Activated naive CD4-positive, alpha-beta T cell (primary cell): ENCODE data around the gene PSORS1C1.

ENCODE experiments used
- DNase-seq, 4 experiments: peaks; one replicate each; lab custom pipeline; 2025; lab: John Stamatoyannopoulos, UW

PSORS1C1 gene

DNA sequence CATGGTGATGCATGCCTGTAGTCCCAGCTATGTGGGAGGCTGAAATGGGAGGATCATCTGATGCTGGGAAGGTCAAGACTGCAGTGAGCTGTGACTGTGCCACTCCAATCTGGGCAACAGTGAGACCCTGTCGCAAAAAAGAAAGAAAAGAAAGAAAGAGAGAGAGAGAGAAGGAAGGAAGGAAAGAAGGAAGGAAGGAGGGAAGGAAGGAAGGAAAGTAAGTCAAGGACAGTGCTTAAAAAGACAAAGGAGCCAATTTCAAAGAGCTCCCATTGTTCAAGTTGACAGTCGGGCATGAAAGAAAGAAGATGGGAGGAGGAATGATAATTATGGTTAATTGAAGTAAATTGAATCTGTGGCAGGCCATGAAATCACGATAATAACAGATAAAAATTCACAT is 18.4 kb upstream of the PSORS1C1 start:
- DNase-seq: no peak

- no peak for DNase-seq
Measured at GRCh38 chr6:31096656-31097055, 17.9 kb upstream of the PSORS1C1 start.

GRCh38 chr6:31098449-31098938 is 16.1 kb upstream of the PSORS1C1 start:
- no peak for DNase-seq

DNA sequence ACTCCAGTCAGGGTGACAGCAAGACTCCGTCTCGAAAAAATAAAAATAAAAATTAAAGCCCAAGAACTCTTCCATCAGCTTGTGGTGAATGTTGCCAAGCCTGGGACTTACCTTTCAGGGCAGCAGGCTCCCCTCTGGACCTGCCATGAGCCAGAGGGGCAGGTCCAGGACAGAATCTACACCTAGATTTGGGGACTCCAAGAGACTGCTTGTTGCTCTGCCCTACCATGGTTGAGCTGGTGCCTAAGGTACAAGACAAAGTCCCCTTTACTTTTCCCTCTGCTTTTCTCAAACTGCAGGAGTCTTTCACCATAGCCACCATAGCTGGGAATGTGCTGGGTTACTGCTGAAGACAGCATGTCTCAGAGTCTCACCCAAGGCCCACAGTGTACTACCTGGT is 11.5 kb upstream of the PSORS1C1 start:
- no peak for DNase-seq

DNA sequence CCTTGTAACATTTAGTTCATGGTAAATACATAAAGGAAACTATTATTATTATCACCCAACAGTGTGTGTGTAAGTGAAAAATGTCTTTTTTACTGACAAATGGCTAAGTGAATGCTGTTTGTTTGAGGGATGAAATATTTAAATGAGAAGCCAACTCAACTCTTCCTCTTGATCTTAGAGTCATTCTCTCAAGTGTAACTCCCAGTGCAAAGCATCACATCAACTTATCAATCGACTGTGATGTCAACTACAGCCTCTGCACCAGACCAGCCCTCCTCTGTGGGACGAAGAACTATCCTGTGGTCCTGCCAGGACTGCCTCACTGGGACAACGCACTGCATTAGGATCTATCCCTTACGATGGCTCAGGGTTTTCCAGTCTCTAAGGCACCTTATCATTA is 7.5 kb upstream of the PSORS1C1 start:
- DNase-seq: no peak

DNA sequence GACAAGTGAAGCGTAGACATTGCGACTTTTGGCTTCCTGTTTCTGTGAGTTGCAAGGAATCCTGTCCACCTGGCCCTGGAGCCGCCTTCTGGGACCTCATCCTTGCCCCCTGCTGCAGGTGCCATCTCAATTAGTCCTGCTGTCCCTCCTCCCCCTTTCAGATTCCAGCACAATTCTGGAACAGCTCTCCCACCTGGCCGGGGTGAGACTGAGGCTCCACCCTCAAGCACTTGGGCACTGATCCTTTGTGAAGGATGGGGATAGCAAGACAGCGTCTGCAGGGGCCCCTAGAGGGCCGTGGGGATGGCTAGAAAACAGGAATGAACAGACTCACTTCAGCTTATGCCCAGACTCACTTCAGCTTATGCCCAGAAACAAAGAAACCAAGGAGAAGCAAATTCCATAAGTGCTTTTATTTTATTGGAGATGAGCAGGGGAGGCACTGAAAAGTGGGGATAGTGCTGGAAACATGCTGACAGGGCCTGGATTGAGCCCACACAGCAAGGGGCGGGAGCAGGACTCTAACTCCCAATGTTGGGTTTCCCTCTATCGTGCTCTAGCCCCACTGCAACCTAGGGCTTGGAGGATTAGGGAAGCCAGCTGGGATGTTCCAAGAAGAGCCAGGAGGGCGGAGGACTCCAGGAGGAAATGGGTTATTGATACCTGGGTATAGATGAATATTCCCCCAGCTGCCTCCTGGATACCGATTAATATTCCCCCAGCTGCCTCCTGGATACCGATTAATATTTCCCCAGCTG is 3.6 kb upstream of the PSORS1C1 start:
- DNase-seq: no peak

- DNase-seq: no peak
Measured at GRCh38 chr6:31111712-31112111, 2.9 kb upstream of the PSORS1C1 start.

GRCh38 chr6:31112478-31112877 is 2.1 kb upstream of the PSORS1C1 start, which contains the start of gene C6orf15:
C6orf15 (minus strand) TSS chr6:31112575; CDS start chr6:31112555, 20 bp downstream.
- DNase-seq: no peak

DNA sequence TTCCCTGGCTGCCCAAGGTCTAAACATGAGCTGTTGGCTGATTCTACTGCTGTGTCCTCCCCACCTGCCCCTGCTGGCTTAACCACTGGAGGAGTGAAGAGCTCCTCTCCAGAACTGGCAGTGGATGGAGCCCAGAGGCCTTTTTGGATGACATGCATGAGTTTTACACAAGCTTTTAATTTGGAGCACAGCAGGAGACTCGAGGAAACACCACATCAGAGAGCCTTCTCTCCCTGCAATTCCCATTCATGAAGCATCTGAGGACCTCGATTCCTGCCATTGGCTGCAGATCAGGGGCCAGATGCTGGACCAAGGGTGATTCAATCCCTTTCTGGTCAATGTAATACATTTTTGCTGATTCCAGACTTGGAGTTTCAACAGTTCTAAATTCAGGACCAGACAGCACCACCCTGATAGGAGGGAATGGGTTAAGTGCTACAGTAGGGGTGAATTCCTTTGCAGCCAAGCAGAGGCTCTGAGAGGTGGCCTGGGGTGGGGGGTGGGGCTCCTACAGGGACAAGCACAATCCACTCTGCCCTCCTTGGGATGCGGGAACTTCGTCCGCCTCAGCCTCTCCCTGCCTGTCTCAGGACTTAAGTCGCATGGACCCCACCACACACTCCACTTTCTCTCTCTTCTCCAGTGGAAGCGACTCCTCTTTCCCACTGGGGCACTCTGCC is 599 bp upstream of the PSORS1C1 start:
- DNase-seq: no peak

DNA sequence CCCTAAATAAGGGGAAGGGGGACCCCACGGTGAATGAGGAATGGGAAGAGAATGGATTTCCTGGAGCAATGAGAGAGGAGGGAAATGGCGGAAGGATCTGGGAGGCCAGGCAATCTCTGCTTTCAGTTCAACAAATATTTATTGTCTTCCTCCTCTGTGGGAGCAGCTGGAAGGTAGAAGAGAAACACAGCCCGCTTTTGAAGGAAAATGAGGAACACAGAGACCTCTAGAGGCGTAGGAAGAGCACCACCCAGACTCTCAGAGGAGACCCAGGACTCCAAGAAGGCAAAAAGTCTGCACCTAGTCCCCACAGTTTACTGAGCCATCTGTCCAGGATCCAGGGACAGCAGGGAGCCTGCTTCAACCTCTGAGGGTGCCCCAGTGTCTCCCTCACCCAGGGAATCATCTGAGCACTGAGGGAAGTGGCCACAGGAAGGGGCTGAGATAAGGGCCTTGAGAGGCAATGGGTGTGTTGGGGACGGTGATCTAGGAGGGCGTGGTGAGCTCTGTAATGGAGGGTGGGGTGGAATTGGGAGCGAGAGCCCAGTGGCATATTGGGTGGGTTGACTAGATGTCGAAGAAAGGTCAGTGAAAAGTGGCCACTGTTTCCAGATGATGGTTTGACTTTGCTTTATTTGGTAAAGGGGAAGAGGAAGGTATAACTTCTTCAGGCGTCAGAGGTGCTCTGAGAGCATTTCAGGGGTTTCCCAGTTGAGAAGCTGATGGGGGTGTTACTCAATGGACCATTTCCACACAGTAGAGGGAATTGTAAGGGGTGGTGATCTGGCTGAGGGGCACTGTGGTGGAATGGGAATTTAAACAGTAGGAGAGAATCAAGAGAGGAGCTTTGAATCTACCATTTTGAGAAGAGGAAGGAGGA is 610 bp downstream of the PSORS1C1 start:
- no peak for DNase-seq

- DNase-seq: no peak
Measured at GRCh38 chr6:31115941-31116560, 1.5 kb downstream of the PSORS1C1 start.

DNA sequence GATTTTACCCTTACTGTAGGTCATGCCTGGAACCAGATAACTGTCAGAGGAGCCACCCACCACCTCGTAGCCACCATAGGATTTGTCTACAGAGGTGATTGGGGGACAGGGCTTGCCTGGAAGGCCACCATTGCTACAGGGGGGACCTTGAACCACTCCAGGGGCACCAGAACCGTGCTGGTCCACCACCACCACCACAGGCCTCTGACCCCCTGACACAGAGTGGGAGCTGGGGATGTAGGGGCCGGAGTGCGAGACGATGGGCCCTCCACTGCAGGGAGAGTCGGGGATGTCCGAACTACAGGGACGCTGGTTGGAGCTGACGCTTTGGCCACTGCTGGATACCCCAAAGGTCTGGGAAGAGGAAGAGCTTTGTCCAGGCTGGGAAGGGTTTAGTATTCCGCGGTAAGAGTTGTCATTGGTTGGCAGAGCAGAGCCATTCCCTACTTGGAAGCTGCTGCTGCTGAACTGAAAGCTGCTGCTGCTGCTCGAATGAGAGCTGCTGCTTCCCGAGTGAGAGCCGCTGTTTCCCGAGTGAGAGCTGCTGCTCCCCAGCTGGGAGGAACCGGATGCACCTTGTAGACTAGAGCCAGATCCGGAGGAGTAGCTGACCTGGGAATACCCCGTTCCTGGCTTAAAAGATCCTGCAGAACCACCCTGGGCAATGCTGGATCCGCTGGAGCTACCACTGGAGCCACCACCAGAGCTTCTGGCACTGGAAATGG is 2.2 kb downstream of the PSORS1C1 start:
- no peak for DNase-seq

GRCh38 chr6:31118178-31118577 is 3.6 kb downstream of the PSORS1C1 start:
- no peak for DNase-seq

- DNase-seq: no peak
Measured at GRCh38 chr6:31120151-31120915, 5.7 kb downstream of the PSORS1C1 start, which contains the start of gene CDSN. CDSN (minus strand) TSS chr6:31120446; CDS start chr6:31120419, 27 bp downstream.

- DNase-seq: no peak
Measured at GRCh38 chr6:31121131-31121790, 6.7 kb downstream of the PSORS1C1 start.

DNA sequence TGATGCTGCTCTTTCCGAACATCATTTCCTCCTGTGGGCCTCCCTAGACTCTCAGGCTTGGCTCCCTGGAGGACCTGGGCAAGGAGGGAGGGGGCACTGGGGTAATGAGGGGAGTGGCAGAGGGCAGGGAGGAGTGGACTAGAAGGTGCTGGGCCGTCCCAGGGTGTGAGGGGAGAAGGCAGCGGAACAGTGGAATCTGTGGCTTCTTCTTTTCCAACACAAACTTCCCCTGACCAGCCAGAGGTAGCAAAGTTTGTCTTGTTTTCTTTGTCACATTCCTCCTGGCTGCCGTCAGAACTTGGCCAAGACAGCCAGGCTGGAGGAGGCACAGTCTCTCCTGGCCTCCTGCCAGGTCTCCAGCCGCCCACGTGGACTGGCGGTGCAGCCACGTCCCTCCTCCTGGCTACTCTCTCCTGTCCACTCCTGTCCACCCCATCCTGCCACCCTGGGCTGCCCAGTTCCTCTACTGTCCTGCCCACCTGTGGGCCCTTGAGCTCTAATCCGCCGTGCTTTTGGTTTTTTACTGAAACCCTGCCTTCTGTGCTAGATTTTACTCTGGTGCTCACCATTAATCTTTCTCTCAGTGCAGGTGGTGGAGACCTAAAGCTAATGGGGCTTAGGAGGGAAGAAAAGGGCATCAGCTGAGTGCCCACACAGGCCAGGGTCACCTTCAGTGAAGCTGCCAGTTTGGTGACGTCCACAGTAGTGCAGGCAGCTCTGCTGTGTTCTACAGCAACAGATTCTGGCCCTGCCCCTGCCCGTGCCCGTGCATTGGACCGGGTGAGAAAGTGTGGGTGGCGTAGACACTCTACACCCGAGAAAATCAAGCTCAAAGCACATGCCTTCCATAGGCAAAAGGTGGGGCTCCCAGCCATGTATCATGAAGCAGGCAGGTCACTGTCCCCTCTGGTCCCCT is 8.4 kb downstream of the PSORS1C1 start:
- no peak for DNase-seq

DNA sequence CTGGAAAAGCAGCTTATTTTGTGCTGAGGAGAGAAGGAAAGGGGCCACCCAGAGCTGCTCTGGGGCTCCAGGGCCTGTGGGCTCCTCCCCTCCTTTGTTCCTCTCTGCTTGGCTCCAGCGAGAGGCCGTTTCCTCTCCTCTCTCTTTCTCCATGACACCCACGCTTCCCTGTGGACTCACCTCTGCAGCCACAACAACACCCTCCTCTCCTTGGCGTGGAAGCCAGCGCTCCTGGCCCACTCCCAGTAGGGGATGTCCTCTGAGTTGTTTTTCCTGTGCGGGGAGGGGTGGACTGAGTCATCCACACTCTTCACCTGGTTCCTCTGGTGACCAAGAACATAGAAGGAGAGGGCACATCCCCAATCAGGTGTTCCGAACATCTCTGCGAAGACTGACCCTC is 10.6 kb downstream of the PSORS1C1 start:
- no peak for DNase-seq

- DNase-seq: no peak
Measured at GRCh38 chr6:31125586-31126363, 11.2 kb downstream of the PSORS1C1 start.
